Non-pigmented ciliary epithelial cell (primary cell): Measurements from ENCODE around the gene TMEM88.
"Not testable (repeated sequence)": the region's sequence is repeated elsewhere in the genome, so short reads cannot be mapped to it uniquely, and the experiment has no call there.

Source experiments
- DNase-seq: peaks from one replicate; pipeline ENCODE4 v3.0.0-alpha.2; 2010; ENCODE audit warnings: low read depth

The TMEM88 gene

GRCh38 chr17:7854851-7855659 lies at the start of gene TMEM88:
TMEM88 (plus strand) TSS chr17:7855066; CDS start chr17:7855075, 9 bp downstream.
- no peak for DNase-seq

GRCh38 chr17:7806587-7806986 lies 48.3 kb upstream of the TMEM88 start:
- no peak for DNase-seq

- DNase-seq = no peak
Observed at GRCh38 chr17:7807206-7807605, 47.7 kb upstream of the TMEM88 start.

- DNase-seq = no peak
Observed at GRCh38 chr17:7809086-7809790, 45.6 kb upstream of the TMEM88 start.

GRCh38 chr17:7809791-7810343 lies 45.0 kb upstream of the TMEM88 start:
- DNase-seq = not testable (repeated sequence)

GRCh38 chr17:7811251-7811650 lies 43.6 kb upstream of the TMEM88 start:
- DNase-seq = no peak

- DNase-seq = no peak
Observed at GRCh38 chr17:7814969-7815368, 39.9 kb upstream of the TMEM88 start.

- no peak for DNase-seq
Observed at GRCh38 chr17:7816926-7817642, 37.8 kb upstream of the TMEM88 start.

- DNase-seq = no peak
Observed at GRCh38 chr17:7817643-7817964, 37.3 kb upstream of the TMEM88 start.

GRCh38 chr17:7818026-7818425 lies 36.8 kb upstream of the TMEM88 start:
- no peak for DNase-seq

GRCh38 chr17:7818746-7819645 lies 35.9 kb upstream of the TMEM88 start:
- DNase-seq = no peak

GRCh38 chr17:7820231-7820630 lies 34.6 kb upstream of the TMEM88 start:
- no peak for DNase-seq

- no peak for DNase-seq
Observed at GRCh38 chr17:7822126-7822525, 32.7 kb upstream of the TMEM88 start.

GRCh38 chr17:7823581-7824001 lies 31.3 kb upstream of the TMEM88 start:
- DNase-seq = no peak

GRCh38 chr17:7824021-7824924 lies 30.6 kb upstream of the TMEM88 start:
- no peak for DNase-seq

GRCh38 chr17:7825206-7825990 lies 29.5 kb upstream of the TMEM88 start:
- no peak for DNase-seq

- DNase-seq = no peak
Observed at GRCh38 chr17:7830616-7831015, 24.2 kb upstream of the TMEM88 start.

GRCh38 chr17:7831233-7831632 lies 23.6 kb upstream of the TMEM88 start:
- DNase-seq = no peak

GRCh38 chr17:7832431-7832830 lies 22.4 kb upstream of the TMEM88 start:
- no peak for DNase-seq
